HEK293 (cell line): ENCODE results near the gene LMTK3.

ENCODE experiments used
- CTCF ChIA-PET: fragments of 350-600 bp; formaldehyde crosslinking; extraction: SDS; loops from one replicate; lab custom pipeline; 2021; ENCODE audit warnings: antibody characterized with exemption; lab: Yijun Ruan, JAX
- POLR2A ChIA-PET: fragments of 300-600 bp; formaldehyde crosslinking; extraction: SDS; loops from one replicate; lab custom pipeline; 2020; ENCODE audit warnings: antibody characterized with exemption, inconsistent platforms; lab: Yijun Ruan, JAX
- H3K27ac ChIP-seq: fragments of 200-500 bp; sonication (Bioruptor generic); 2 replicates; pipeline ENCODE4 v1.5.1; 2014; ENCODE audit warnings: low read depth, low read length, control low read depth, inconsistent platforms; ENCODE audit errors: extremely low read depth
- H3K36me3 ChIP-seq, 2 experiments: fragments of 200-500 bp in 1 of 2; sonication (Bioruptor generic) in 1 of 2; 1 replicate in 1 of 2; 2 replicates in 1 of 2; pipeline ENCODE4 v1.5.1; 2014 to 2017; ENCODE audit warnings: inconsistent platforms in 2 of 2, low read length in 2 of 2; ENCODE audit not compliant: control insufficient read depth in 2 of 2, insufficient read depth in 1 of 2
- H3K4me1 ChIP-seq: fragments of 200-500 bp; sonication (Bioruptor generic); 2 replicates; pipeline ENCODE4 v1.5.1; 2014; ENCODE audit warnings: mild to moderate bottlenecking, low read length, inconsistent platforms; ENCODE audit not compliant: control insufficient read depth, insufficient read depth
- H3K4me3 ChIP-seq: 2 replicates; pipeline ENCODE4 v1.5.1; 2011; ENCODE audit warnings: low read depth, mild to moderate bottlenecking, control low read depth, low read length, moderate library complexity
- H3K9me3 ChIP-seq: fragments of 200-500 bp; sonication (Bioruptor generic); 2 replicates; pipeline ENCODE4 v1.5.1; 2014; ENCODE audit warnings: low read depth, low read length, inconsistent platforms; ENCODE audit not compliant: control insufficient read depth, insufficient read depth
- HIC1 ChIP-seq: fragments of 450-650 bp; formaldehyde crosslinking; IDR thresholded peaks from 2 replicates; pipeline ENCODE4 v1.5.1; 2016; ENCODE audit warnings: missing biosample characterization, missing genetic modification characterization
- HOXC10 ChIP-seq: sonication (generic); formaldehyde crosslinking; IDR thresholded peaks from 2 replicates; pipeline ENCODE4 v1.8.1; 2023; ENCODE audit warnings: mild to moderate bottlenecking, missing genetic modification reagents
- MZF1 ChIP-seq: fragments of 450-650 bp; formaldehyde crosslinking; IDR thresholded peaks from 2 replicates; pipeline ENCODE4 v1.5.1; 2017; ENCODE audit warnings: missing biosample characterization, missing genetic modification characterization, borderline replicate concordance
- OVOL3 ChIP-seq: fragments of 450-650 bp; formaldehyde crosslinking; IDR thresholded peaks from 2 replicates; pipeline ENCODE4 v1.5.1; 2016; ENCODE audit warnings: missing biosample characterization, missing genetic modification characterization
- PATZ1 ChIP-seq: fragments of 450-650 bp; formaldehyde crosslinking; IDR thresholded peaks from 2 replicates; pipeline ENCODE4 v1.5.1; 2016; ENCODE audit warnings: missing biosample characterization, missing genetic modification characterization
- PRDM10 ChIP-seq: fragments of 450-650 bp; formaldehyde crosslinking; IDR thresholded peaks from 2 replicates; pipeline ENCODE4 v1.5.1; 2016; ENCODE audit warnings: missing biosample characterization, missing genetic modification characterization
- PRDM4 ChIP-seq: fragments of 450-650 bp; formaldehyde crosslinking; IDR thresholded peaks from 2 replicates; pipeline ENCODE4 v1.5.1; 2017; ENCODE audit warnings: missing biosample characterization, missing genetic modification characterization
- RBAK ChIP-seq: fragments of 450-650 bp; formaldehyde crosslinking; IDR thresholded peaks from 2 replicates; pipeline ENCODE4 v1.5.1; 2016; ENCODE audit warnings: missing biosample characterization, missing genetic modification characterization
- SALL2 ChIP-seq: fragments of 450-650 bp; formaldehyde crosslinking; IDR thresholded peaks from 2 replicates; pipeline ENCODE4 v1.5.0; 2017; ENCODE audit warnings: missing biosample characterization, mild to moderate bottlenecking, missing genetic modification characterization, borderline replicate concordance
- ZBTB21 ChIP-seq: fragments of 450-650 bp; formaldehyde crosslinking; IDR thresholded peaks from 2 replicates; pipeline ENCODE4 v1.5.1; 2017; ENCODE audit warnings: missing biosample characterization, missing genetic modification characterization
- ZNF148 ChIP-seq: fragments of 450-650 bp; formaldehyde crosslinking; IDR thresholded peaks from 2 replicates; pipeline ENCODE4 v1.5.0; 2017; ENCODE audit warnings: missing biosample characterization, missing genetic modification characterization, borderline replicate concordance
- ZNF19 ChIP-seq: fragments of 450-650 bp; formaldehyde crosslinking; IDR thresholded peaks from 2 replicates; pipeline ENCODE4; 2016; ENCODE audit warnings: missing biosample characterization, missing genetic modification characterization, low read depth
- ZNF23 ChIP-seq: fragments of 450-650 bp; formaldehyde crosslinking; IDR thresholded peaks from 2 replicates; pipeline ENCODE4 v1.5.1; 2016; ENCODE audit warnings: missing biosample characterization, missing genetic modification characterization, borderline replicate concordance
- ZNF239 ChIP-seq: fragments of 450-650 bp; formaldehyde crosslinking; IDR thresholded peaks from 2 replicates; pipeline ENCODE4 v1.5.1; 2016; ENCODE audit warnings: missing biosample characterization, missing genetic modification characterization
- ZNF248 ChIP-seq: fragments of 450-650 bp; formaldehyde crosslinking; IDR thresholded peaks from 2 replicates; pipeline ENCODE4 v1.5.1; 2017; ENCODE audit warnings: missing biosample characterization, missing genetic modification characterization
- ZNF362 ChIP-seq: fragments of 450-650 bp; formaldehyde crosslinking; IDR thresholded peaks from 2 replicates; pipeline ENCODE4 v1.5.1; 2016; ENCODE audit warnings: missing biosample characterization, missing genetic modification characterization
- ZNF404 ChIP-seq: fragments of 450-650 bp; formaldehyde crosslinking; IDR thresholded peaks from 2 replicates; pipeline ENCODE4 v1.5.1; 2017; ENCODE audit warnings: missing biosample characterization, missing genetic modification characterization
- ZNF423 ChIP-seq: fragments of 450-650 bp; formaldehyde crosslinking; IDR thresholded peaks from 2 replicates; pipeline ENCODE4 v1.5.1; 2016; ENCODE audit warnings: missing biosample characterization, missing genetic modification characterization
- ZNF529 ChIP-seq: fragments of 450-650 bp; formaldehyde crosslinking; IDR thresholded peaks from 2 replicates; pipeline ENCODE4 v1.5.1; 2017; ENCODE audit warnings: missing genetic modification characterization, missing biosample characterization; ENCODE audit not compliant: insufficient replicate concordance
- ZNF548 ChIP-seq: fragments of 450-650 bp; formaldehyde crosslinking; IDR thresholded peaks from 2 replicates; pipeline ENCODE4 v1.5.1; 2016; ENCODE audit warnings: missing biosample characterization, missing genetic modification characterization
- ZNF561 ChIP-seq: fragments of 450-650 bp; IDR thresholded peaks from 2 replicates; pipeline ENCODE4 v1.5.1; 2018; ENCODE audit warnings: missing biosample characterization, missing genetic modification characterization, borderline replicate concordance
- ZSCAN16 ChIP-seq: fragments of 450-650 bp; formaldehyde crosslinking; IDR thresholded peaks from 2 replicates; pipeline ENCODE4 v1.5.1; 2016; ENCODE audit warnings: missing biosample characterization, missing genetic modification characterization

LMTK3 gene

GRCh38 chr19:48513289-48514122 is 1.9 kb upstream of the LMTK3 start:
- H3K4me3 ChIP-seq: peak overlapping the region; percentile 61
- ChIA-PET POLR2A (interaction anchor here (0.6 to 1.7 kb wide), 11 partner anchors 10 to 106 kb away, joined by 3 to 10 read pairs (median 4); partner anchors contain the start of genes RPL18 and SPHK2), CTCF (interaction anchor here (0.9 to 1.3 kb wide), 2 partner anchors 23 to 70 kb away, joined by 4 read pairs; no protein-coding TSS in a partner anchor)
- H3K36me3 ChIP-seq: no peaks in the 10 kb centered on the region
- H3K4me1 ChIP-seq: no peaks in the 10 kb centered on the region
- no peak overlapping the region; the same call in 1 of the 2 replicates for H3K27ac ChIP-seq
- no peaks in the 10 kb centered on the region for H3K9me3 ChIP-seq
- TF ChIP-seq ZNF561: peak; percentile 47; the same call in 1 of the 2 replicates
- peak; percentile 33; the same call in 1 of the 2 replicates for TF ChIP-seq PRDM10 (tag by site-specific recombination)
- peak; percentile 78 for TF ChIP-seq ZNF423 (tag by site-specific recombination)
- TF ChIP-seq ZNF148 (tag by site-specific recombination): no peak
- no peak for TF ChIP-seq ZNF548 (tag by site-specific recombination)
- TF ChIP-seq ZNF362 (tag by site-specific recombination): no peak
- no peak for TF ChIP-seq ZNF248 (tag by site-specific recombination)
- TF ChIP-seq ZNF19 (tag by site-specific recombination): no peak
- no peak for TF ChIP-seq ZBTB21
- TF ChIP-seq HOXC10 (CRISPR knock-in tag): no peak
- peak; percentile 85 for TF ChIP-seq HIC1 (tag by site-specific recombination)
- TF ChIP-seq ZSCAN16 (tag by site-specific recombination): no peak
- TF ChIP-seq ZNF23: no peak
- TF ChIP-seq OVOL3: peak; percentile 36; the same call in 1 of the 2 replicates
- TF ChIP-seq SALL2: no peak
- TF ChIP-seq ZNF404 (tag by site-specific recombination): no peak
- TF ChIP-seq PATZ1 (tag by site-specific recombination): peak; percentile 99
- no peak for TF ChIP-seq RBAK (tag by site-specific recombination)
- no peak for TF ChIP-seq ZNF529 (tag by site-specific recombination)
- TF ChIP-seq PRDM4 (tag by site-specific recombination): 0 out of 2 replicates have a peak, but pooled peaks have one; percentile 18
- 0 out of 2 replicates have a peak, but pooled peaks have one; percentile 30 for TF ChIP-seq MZF1 (tag by site-specific recombination)
- TF ChIP-seq ZNF239: 0 out of 2 replicates have a peak, but pooled peaks have one; percentile 26
